NCI-H187 treated with DMSO at 0.1 percent for 48 hours (cell line): ENCODE data around the gene GDF7.

Experiments
- DNase-seq: peaks from one replicate; lab custom pipeline; 2025; lab: John Stamatoyannopoulos, UW

GDF7 gene

DNA sequence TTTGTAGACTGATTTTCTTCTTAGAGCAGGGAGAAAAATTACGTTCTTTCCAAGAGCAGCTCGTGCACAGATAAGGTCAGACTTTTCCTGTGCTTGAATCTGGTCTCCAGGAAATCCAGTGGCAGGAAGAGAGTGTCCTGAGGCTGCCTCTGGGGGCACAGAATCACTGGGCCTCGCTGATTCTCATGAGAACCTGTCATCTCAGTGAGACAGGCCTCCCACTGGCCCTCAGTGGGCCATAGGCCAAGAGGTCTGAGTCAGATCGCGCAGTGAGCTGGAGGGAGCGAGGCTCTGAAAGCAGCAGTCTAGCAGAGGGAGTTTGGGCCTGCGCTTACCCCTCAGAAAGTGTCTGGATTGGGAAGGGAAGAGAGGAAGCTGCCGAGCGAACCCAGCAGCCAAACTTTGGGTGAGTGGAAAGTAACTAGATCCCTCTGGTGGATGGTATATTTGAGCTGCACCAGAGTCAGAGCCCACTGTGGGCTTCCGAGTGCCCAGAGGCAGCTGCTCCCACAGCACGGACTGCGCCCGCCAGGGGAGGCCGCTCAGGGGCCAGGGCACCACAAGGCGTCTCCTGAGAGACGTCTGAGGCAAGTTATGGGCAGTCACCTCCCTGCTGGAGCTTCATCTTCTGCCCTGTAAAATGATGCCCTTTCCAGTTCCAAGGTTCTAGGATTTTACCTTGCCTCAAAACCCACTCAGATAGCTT, 8.2 kb downstream of the GDF7 start:
- no peak for DNase-seq

DNA sequence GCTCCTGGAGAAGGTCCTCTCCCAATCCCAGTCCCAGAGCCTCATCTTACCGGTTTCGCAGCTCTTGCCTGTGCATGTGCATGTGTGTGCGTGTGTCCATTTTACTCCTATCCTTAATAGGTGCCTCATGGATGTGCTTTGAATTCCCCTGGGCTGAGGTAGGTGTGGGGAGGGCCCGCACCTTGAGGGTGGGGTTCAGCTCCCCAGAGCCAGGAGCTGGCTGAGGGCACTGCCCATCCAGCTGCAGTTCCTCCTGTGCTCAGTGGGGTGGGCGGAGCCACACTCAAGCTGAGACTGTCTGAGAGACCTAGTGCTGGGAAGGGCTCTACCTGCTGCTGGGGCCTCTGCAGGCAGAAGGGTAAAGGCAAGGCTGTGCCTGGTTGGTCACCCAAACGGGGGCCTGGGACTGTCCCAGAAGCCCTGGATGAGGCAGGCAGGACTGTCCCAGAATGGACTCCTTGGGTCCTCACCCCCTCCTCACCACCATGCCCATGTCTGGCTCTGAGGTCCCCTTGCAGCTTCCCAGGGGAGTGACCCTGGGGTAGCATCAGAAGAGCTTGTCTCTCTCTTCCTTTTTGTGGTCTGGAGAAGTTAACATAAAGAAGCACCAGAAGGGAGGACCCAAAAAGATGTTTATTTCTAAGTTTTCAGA, 8.9 kb downstream of the GDF7 start:
- no peak for DNase-seq

- DNase-seq = no peak
These were observed 9.6 kb downstream of the GDF7 start for GRCh38 chr2:20676353-20677215.

GRCh38 chr2:20677301-20678085, 10.5 kb downstream of the GDF7 start:
- DNase-seq = no peak

DNA sequence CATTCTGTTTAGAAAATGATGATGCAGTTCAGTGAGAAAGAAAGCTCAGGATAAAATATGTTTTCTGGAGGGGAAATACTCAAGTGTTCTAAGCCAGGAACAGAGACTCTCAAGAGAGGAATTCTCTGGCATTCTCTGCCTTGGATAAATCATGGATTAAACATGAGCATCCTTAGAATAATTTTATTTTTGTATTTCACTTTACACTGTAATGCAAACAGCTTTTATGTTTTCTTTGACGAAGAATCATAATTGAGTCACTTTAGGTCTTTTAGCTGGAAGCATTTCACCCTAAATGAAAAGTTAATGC, 11.1 kb downstream of the GDF7 start:
- no peak for DNase-seq

- DNase-seq = no peak
These were observed 11.8 kb downstream of the GDF7 start for GRCh38 chr2:20678780-20679179.

GRCh38 chr2:20680744-20681375, 13.9 kb downstream of the GDF7 start:
- DNase-seq = no peak

GRCh38 chr2:20682167-20682920, 15.4 kb downstream of the GDF7 start:
- no peak for DNase-seq

GRCh38 chr2:20684581-20685063, 17.7 kb downstream of the GDF7 start:
- no peak for DNase-seq

- no peak for DNase-seq
These were observed 20.4 kb downstream of the GDF7 start for GRCh38 chr2:20687260-20687832.

DNA sequence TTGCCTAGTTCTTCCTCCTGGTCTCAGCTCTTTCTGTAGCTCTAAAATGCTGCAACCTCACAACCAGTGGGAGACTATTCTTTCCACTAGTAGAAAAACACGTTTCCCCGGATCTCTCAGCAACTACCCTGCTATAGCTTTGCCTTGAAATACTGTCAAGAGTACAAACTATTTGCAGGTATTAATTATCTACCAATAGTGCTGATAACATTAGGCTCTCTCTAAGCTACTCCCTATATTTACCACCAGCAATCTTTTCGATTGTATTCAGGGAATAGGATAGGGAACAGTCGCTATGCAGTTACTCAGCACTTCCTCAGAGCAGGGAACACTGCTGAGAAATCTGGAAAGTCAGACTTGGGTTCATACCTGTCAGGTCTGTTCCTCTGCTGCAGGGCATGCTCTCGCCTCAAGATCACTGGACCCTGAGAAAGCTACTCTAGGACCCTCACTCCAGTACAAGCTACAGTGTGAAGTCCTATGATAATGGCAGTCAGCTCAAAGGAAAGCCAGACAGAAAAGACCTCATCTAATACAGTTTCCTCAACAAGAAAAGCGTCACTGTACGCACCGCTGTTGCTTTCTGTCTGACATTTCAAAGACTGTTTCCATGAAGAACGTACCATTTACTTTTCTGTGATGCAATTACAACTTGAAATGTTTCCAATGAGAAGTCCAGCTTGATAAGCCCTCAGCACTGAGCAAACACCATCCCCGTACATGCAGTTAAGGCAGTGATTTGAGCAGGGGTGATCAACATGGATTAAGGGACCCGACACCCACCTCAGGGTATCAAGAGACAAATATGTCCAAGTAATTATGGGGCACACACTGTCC, 22.7 kb downstream of the GDF7 start:
- DNase-seq = no peak

DNA sequence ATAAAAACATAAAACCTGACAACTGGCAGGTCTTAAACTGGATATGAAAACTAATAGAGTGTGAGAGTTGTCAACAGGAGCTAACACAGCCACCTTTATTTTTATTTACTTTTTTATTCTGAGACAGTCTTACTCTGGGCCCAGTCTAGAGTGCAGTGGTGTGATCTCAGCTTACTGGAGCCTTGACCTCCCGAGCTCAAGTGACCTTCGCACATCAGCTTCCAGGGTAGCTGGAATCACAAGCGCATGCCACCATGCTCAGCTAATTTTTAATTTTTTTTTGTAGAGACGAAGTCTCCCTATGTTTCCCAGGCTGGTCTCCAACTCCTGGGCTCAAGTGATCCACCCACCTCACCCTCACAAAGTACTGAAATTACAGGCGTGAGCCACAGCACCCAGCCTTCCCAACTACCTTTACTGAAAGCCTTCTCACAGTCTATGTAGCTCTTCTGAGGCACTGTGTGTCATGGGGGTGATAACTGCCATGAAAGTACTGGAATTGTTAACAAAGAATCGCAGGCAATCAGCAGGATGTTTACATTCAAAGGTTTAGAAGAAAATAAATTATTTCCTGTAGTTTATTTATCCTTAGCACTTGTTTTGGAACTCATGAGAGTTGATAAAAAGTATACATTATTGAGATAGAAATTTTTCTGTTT, 24.3 kb downstream of the GDF7 start:
- no peak for DNase-seq

- DNase-seq = no peak
These were observed 25.1 kb downstream of the GDF7 start for GRCh38 chr2:20692081-20692480.

DNA sequence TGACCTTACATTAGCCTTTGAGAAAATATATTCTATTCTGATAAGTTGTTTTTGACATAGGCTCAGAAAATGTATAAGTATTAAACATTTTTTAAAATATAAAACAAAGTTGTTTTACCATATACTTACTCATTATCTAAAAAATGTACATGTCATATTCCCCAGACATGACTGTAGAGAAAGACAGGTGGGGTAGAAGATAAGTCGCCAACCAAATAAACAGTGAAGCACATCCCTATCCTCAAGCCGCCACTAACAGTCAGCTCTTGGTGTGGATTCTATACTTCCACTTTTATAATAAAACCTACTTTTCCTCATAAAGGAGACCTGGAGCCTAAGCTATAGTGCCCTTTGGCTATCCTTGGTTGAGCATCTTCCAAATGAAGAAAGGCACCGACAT, 26.4 kb downstream of the GDF7 start:
- DNase-seq = no peak

- DNase-seq = no peak
These were observed 29.4 kb downstream of the GDF7 start for GRCh38 chr2:20696366-20696765.

DNA sequence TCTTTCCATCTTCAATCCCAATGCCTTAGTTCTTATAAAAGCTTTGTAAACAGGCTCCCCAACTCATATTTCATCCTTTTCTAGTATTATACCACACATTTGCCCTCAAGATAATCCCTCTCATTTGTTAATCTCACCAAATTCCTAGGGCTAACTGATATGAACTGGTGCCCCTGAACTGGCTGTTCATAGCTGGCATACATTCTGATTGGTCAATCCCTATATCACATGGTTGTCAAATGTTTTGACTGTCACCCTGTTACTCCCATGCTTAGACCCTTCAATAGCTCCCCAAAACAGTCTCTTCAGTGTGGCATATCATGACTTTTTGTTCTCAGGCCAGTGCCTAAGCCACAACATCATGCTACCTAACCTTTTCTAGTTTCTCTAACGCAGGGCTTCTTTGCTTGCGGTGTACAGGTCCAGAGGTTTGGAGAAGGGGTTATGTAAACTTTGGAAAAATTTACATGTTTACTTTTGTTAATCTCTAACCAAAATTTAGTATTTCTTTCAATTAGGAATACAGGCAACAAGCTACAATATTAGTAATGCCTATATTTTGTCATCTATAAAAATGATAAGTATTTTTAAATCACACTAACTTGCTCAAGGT, 30.5 kb downstream of the GDF7 start:
- DNase-seq = no peak

- DNase-seq = no peak
These were observed 32.1 kb downstream of the GDF7 start for GRCh38 chr2:20698916-20699613.

DNA sequence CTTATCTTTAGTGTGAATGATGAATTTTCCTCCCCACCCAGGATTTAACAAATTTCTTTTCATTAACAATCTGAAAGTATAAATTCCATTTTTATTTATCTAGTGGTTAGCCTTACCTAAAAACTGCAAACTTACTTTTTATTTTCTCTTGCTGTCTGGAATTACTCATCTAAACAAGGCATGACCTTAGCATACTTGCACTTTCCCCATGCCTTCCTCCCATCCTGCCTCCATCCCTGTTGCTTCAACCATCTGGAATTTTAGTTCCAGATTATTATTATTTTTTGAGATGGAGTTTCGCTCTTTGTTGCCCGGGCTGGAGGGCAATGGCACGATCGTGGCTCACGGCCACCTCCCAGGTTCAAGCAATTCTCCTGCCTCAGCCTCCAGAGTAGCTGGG, 35.6 kb downstream of the GDF7 start:
- DNase-seq = no peak
